IPS-11a (cell line): ENCODE measurements around the gene CNR2.
"Not testable (repeated sequence)": the region's sequence is repeated elsewhere in the genome, so short reads cannot be mapped to it uniquely, and the experiment has no call there.

Experiments used
- H3K4me3 ChIP-seq: one replicate; pipeline ENCODE4 v1.5.1; 2013; ENCODE audit warnings: low read depth, low read length, control low read depth

CNR2 gene

GRCh38 chr1:23885222-23885621, 27.9 kb downstream of the CNR2 start:
- no peak overlapping the region for H3K4me3 ChIP-seq

GRCh38 chr1:23882746-23883145, 30.4 kb downstream of the CNR2 start:
- no peak overlapping the region for H3K4me3 ChIP-seq

GRCh38 chr1:23879809-23880208, 33.4 kb downstream of the CNR2 start:
- no peak overlapping the region for H3K4me3 ChIP-seq

- H3K4me3 ChIP-seq: no peak overlapping the region
These were observed 34.5 kb downstream of the CNR2 start for GRCh38 chr1:23878668-23879067.

GRCh38 chr1:23875382-23875781, 37.8 kb downstream of the CNR2 start:
- H3K4me3 ChIP-seq: no peak overlapping the region

GRCh38 chr1:23872421-23872820, 40.7 kb downstream of the CNR2 start:
- H3K4me3 ChIP-seq: no peak overlapping the region

- H3K4me3 ChIP-seq: no peak overlapping the region
These were observed 44.1 kb downstream of the CNR2 start for GRCh38 chr1:23869051-23869450.

- no peak overlapping the region for H3K4me3 ChIP-seq
These were observed 44.6 kb downstream of the CNR2 start for GRCh38 chr1:23868557-23869016.

- H3K4me3 ChIP-seq: peak within 1 kb of the TSS; percentile 44
These were observed 45.1 kb downstream of the CNR2 start, which contains the start of gene FUCA1 for GRCh38 chr1:23867895-23868556. Gene FUCA1, minus strand, starts transcription at chr1:23868290. Its CDS starts 4 bp downstream, at chr1:23868286.

GRCh38 chr1:23867542-23867894, 45.6 kb downstream of the CNR2 start:
- H3K4me3 ChIP-seq: peak overlapping the region; percentile 44

GRCh38 chr1:23865543-23865930, 47.6 kb downstream of the CNR2 start:
- no peak overlapping the region for H3K4me3 ChIP-seq

GRCh38 chr1:23864801-23865542, 48.2 kb downstream of the CNR2 start:
- H3K4me3 ChIP-seq: no peak overlapping the region

- no peak overlapping the region for H3K4me3 ChIP-seq
These were observed 50.5 kb downstream of the CNR2 start for GRCh38 chr1:23862640-23863039.

- H3K4me3 ChIP-seq: no peak overlapping the region
These were observed 58.6 kb downstream of the CNR2 start for GRCh38 chr1:23854568-23854967.

- H3K4me3 ChIP-seq: not testable (repeated sequence)
These were observed 60.0 kb downstream of the CNR2 start for GRCh38 chr1:23853124-23853523.

- H3K4me3 ChIP-seq: not testable (repeated sequence)
These were observed 61.8 kb downstream of the CNR2 start for GRCh38 chr1:23851406-23851805.

GRCh38 chr1:23848673-23849616, 64.2 kb downstream of the CNR2 start:
- H3K4me3 ChIP-seq: no peak overlapping the region

GRCh38 chr1:23847482-23848095, 65.6 kb downstream of the CNR2 start:
- not testable (repeated sequence) for H3K4me3 ChIP-seq

GRCh38 chr1:23845163-23845562, 68.0 kb downstream of the CNR2 start:
- H3K4me3 ChIP-seq: no peak overlapping the region

- H3K4me3 ChIP-seq: no peak overlapping the region
These were observed 69.5 kb downstream of the CNR2 start for GRCh38 chr1:23843644-23844043.

GRCh38 chr1:23838401-23838866, 74.7 kb downstream of the CNR2 start:
- H3K4me3 ChIP-seq: no peak overlapping the region
